Uterus (tissue), 2 donors: ENCODE measurements around the gene TBRG4.

Experiments
- POLR2A ChIP-seq, 2 donors: fragments of 450-650 bp; IDR thresholded peaks; one replicate each; pipeline ENCODE4 v1.6.1; 2016; ENCODE audit warnings: antibody characterized with exemption in 2 of 2, mild to moderate bottlenecking in 1 of 2, moderate library complexity in 1 of 2
- TF ChIP-seq, protein P1 (sequence below), 4 experiments: fragments of 200-600 bp in 2 of 4; fragments of 450-650 bp in 2 of 4; sonication (generic) in 2 of 4; IDR thresholded peaks; one replicate each; pipeline ENCODE4 v1.5.1; 2016 to 2019; ENCODE audit warnings: antibody characterized with exemption in 4 of 4, mild to moderate bottlenecking in 2 of 4, moderate library complexity in 1 of 4

- TF ChIP-seq, protein P1, sequence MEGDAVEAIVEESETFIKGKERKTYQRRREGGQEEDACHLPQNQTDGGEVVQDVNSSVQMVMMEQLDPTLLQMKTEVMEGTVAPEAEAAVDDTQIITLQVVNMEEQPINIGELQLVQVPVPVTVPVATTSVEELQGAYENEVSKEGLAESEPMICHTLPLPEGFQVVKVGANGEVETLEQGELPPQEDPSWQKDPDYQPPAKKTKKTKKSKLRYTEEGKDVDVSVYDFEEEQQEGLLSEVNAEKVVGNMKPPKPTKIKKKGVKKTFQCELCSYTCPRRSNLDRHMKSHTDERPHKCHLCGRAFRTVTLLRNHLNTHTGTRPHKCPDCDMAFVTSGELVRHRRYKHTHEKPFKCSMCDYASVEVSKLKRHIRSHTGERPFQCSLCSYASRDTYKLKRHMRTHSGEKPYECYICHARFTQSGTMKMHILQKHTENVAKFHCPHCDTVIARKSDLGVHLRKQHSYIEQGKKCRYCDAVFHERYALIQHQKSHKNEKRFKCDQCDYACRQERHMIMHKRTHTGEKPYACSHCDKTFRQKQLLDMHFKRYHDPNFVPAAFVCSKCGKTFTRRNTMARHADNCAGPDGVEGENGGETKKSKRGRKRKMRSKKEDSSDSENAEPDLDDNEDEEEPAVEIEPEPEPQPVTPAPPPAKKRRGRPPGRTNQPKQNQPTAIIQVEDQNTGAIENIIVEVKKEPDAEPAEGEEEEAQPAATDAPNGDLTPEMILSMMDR (IDR thresholded peaks at IDR 0.05) = no peak
- TF ChIP-seq POLR2A (IDR thresholded peaks at IDR 0.05) = no peak
Observed at GRCh38 chr7:45112648-45113047, 1.2 kb upstream of the TBRG4 start.
